GM15510 (cell line): Measurements from ENCODE around the gene ARHGEF4.

Experiments
- POLR2A ChIP-seq: IDR thresholded peaks from 3 replicates; pipeline ENCODE4 v1.6.1; 2011; ENCODE audit warnings: borderline replicate concordance; ENCODE audit not compliant: insufficient read length; ENCODE audit errors: extremely low read depth

ARHGEF4 gene

GRCh38 chr2:130839011-130839780 lies 2.5 kb downstream of the ARHGEF4 start:
- TF ChIP-seq POLR2A, result no peak

GRCh38 chr2:130840506-130840905 lies 3.8 kb downstream of the ARHGEF4 start:
- no peak for TF ChIP-seq POLR2A

DNA sequence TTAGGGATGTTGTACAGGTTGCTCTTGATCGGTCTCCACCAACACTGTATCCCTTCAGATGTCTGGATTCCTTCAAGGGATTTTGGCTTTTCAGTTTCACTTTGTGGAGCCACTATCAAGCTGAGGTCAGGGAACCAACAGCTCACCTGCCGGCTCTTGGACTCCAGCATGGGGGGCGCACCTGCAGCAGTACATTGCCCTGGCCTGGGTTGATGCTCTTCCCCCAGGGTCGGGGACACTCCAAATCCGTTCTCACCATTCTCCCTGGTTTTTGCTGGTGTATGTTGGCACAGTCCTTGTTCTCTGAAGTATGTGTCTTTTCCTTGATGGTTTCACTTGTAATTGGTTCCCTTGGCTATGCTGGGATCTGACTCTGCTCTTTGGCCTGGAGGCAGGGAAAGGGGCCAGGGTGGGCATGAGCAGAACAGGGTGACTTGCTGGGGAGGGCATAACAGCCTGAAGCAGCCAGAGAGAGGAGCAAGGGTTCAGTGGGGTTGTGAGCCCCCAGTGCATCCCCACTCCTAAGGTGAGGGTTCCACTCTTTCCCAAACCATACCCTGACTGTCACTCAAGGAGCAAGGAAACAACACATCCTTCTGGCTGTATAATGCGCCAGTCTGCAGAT lies 5.1 kb downstream of the ARHGEF4 start:
- TF ChIP-seq POLR2A, result no peak

- TF ChIP-seq POLR2A, result no peak
Observed at GRCh38 chr2:130842770-130843169, 6.1 kb downstream of the ARHGEF4 start.

GRCh38 chr2:130843321-130843985 lies 6.7 kb downstream of the ARHGEF4 start:
- TF ChIP-seq POLR2A, result no peak

GRCh38 chr2:130844161-130844560 lies 7.4 kb downstream of the ARHGEF4 start:
- no peak for TF ChIP-seq POLR2A

DNA sequence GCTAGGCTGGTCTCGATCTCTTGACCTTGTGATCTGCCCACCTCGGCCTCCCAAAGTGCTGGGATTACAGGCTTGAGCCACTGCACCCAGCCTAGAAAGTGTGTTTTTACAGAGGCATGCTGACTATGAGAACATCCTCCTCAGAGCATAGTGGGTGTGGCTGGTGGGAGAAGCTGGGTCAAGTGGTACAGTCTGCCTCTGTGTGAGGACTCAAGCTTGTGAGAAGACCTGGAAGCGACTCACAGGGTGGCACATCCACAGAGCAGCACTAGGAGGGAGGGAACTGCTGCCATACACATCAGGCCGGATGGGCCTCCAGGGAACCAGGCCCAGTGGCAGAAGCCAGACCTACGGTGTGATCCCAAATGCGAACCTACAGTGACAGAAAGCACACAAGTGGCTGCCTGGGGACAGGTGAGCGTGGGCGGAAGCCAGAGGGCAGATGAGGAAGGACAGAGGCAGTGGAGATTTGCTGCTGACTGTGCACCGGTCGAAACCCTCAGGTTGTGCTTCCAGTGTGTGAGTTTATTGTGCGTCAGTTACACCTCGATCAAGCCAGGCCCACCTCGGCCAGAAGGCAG lies 8.9 kb downstream of the ARHGEF4 start:
- no peak for TF ChIP-seq POLR2A

GRCh38 chr2:130846233-130846632 lies 9.5 kb downstream of the ARHGEF4 start:
- no peak for TF ChIP-seq POLR2A

GRCh38 chr2:130846686-130847375 lies 10.1 kb downstream of the ARHGEF4 start:
- no peak for TF ChIP-seq POLR2A

- TF ChIP-seq POLR2A, result no peak
Observed at GRCh38 chr2:130847776-130848525, 11.2 kb downstream of the ARHGEF4 start.

- TF ChIP-seq POLR2A, result no peak
Observed at GRCh38 chr2:130848526-130849210, 12.0 kb downstream of the ARHGEF4 start.

DNA sequence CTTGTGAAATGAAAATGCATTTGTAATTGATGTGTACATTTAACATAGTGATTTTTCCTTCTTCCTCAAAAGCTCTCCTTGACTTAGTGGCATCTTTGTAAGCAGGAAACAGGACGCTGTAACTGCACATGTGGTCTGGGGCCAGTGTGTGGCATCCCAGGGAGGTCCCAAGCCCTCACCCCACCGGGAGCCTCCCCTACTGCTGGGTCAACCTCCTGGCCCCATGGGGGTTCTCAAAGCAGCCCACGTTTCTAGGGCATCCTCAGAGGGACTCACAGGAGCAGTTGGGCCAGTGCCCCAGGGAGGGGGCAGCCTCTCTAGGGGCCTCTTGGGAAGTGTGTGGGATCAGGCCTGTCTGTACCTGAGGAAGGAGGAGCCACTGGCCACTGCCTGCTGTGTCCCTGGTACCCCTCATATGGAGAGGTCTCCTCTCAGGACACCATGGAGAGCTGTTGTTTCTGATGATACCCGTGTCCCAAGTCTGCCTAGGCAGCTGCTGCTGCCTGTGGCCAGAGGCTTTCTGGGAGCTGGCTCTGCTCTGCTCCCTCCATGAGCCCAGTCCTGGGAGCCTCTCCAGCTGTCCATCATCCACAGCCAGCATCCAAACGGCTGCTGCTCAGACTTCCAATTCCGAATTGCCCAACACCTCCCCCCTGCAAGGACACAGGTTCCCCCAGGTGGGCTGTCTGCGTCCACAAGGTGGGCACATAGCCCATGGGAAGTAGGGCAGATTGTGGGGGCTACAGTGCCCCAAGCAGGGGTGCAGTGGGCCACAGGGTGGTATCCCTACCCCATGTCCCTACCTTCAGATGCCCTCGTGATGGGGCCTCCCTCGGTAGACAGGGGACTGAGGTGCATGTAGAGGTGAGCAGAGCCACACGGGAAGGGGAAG lies 13.4 kb downstream of the ARHGEF4 start:
- no peak for TF ChIP-seq POLR2A
